GM12875 (cell line): ENCODE measurements around the gene RUNX1.

Experiments
- H3K4me3 ChIP-seq: one replicate; pipeline ENCODE4 v1.5.1; 2011; ENCODE audit warnings: low read depth, low read length, control low read depth
- TF ChIP-seq, protein P1 (sequence below): IDR thresholded peaks from 2 replicates; pipeline ENCODE4 v1.5.1; 2011; ENCODE audit warnings: low read depth, mild to moderate bottlenecking, control low read depth, inconsistent platforms, low read length, moderate library complexity, borderline replicate concordance; ENCODE audit not compliant: insufficient read depth

The RUNX1 gene

DNA sequence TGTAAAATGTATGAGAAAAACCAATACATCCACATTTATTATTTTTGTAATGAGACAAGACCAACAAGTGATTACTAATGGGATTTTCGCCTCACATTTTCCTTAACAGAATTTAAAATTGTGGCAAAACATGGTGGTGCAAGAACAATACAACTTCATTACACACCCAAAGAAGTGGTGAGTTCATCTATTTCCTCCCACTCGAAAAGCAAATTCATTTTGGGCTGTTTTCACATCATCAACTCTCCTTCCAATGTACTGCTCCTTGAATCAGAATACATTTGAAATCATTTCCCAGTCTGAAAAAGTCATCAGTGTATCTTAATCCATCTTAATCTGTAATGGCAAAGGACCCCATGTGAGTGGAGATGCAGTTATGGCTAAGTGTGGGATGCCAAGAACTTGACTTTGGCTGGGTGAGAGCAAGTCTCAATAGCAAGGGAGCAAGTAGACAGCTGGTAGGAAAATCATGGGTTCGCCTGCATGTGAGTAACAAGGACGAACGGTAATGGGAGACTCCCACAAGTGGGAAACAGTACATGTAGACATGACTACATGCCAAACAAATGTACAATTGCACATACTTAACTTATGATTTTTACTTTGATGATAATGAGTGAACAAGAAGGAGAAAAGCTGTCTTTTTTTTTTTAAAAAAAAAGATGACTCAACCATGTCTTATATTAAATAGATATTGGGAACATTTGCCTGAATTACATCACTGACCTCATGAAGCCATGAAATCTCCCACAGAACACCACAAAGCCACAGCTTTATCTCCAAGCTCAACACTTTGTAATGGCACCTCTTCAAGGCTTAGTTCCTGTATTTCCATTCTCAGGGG lies 46.0 kb downstream of the RUNX1 start:
- no peak overlapping the region for H3K4me3 ChIP-seq
- TF ChIP-seq, protein P1, sequence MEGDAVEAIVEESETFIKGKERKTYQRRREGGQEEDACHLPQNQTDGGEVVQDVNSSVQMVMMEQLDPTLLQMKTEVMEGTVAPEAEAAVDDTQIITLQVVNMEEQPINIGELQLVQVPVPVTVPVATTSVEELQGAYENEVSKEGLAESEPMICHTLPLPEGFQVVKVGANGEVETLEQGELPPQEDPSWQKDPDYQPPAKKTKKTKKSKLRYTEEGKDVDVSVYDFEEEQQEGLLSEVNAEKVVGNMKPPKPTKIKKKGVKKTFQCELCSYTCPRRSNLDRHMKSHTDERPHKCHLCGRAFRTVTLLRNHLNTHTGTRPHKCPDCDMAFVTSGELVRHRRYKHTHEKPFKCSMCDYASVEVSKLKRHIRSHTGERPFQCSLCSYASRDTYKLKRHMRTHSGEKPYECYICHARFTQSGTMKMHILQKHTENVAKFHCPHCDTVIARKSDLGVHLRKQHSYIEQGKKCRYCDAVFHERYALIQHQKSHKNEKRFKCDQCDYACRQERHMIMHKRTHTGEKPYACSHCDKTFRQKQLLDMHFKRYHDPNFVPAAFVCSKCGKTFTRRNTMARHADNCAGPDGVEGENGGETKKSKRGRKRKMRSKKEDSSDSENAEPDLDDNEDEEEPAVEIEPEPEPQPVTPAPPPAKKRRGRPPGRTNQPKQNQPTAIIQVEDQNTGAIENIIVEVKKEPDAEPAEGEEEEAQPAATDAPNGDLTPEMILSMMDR: no peak

DNA sequence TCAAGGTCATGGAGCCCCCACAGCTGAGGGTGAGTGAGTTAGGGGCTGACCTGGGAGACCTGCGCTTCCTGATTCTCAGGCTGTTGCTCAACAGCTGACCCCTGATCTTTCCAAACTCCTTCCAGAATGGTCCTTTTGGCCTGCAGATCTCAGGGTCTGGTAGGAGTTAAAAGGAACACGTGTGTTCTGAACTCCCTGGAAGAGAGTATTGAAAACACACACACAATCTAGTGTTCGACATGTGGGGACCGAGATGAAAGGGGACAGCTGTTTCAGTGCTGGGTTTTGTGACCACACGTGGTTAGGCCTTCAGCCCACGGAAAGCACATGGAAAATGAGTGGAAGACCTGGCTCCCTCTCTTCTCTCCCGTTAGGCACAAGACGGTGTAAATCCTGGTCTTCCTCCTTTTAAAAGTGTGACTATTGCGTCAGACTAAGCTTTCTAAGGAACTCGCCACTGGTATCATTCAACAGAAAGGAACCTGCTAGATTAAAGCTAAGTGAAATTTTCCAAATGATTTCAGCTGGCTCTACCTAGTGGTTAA lies 49.6 kb downstream of the RUNX1 start:
- TF ChIP-seq, protein P1: no peak
- no peak overlapping the region for H3K4me3 ChIP-seq

DNA sequence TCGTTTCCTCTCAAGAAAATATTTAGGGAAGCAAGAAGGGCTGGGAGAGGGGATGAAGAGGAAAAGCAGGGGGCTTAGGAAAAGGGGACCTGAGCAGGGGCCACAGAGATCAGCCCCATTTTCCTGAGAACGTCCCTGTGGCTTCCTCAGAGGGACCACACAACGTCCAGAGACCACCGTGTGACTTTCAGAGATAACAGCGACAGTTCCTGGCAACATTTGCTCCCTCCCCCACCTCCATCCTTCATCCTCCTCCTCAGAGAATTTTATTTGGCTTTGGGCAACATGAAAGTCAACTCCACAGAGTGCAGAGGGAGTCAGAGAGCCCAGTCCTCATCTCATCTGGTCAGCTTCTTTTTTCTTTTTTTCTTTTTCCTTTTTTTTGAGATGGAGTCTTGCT lies 50.9 kb downstream of the RUNX1 start:
- TF ChIP-seq, protein P1: no peak

DNA sequence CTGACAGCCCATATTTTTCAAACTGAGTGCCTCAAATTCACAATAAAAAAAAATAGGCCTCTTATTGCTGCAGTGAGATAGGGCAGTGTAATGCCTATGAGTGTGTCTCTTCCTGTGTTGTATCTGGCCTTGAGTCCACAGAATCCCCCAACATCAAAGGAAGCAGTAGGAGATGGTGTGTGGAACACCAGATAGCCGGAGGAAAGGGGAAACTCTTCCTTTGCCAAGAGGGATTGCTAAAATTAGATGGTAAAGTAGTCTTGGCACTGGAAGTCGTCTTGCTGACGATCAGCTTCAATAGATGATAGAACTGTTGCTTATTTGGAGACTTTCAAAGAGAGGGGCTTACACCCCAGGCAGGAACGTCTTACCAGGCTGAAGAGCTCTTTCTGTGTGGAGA lies 51.8 kb downstream of the RUNX1 start:
- TF ChIP-seq, protein P1: no peak

More for the DNA sequence above, 50.9 kb downstream of the RUNX1 start:
- H3K4me3 ChIP-seq: no peak overlapping the region

DNA sequence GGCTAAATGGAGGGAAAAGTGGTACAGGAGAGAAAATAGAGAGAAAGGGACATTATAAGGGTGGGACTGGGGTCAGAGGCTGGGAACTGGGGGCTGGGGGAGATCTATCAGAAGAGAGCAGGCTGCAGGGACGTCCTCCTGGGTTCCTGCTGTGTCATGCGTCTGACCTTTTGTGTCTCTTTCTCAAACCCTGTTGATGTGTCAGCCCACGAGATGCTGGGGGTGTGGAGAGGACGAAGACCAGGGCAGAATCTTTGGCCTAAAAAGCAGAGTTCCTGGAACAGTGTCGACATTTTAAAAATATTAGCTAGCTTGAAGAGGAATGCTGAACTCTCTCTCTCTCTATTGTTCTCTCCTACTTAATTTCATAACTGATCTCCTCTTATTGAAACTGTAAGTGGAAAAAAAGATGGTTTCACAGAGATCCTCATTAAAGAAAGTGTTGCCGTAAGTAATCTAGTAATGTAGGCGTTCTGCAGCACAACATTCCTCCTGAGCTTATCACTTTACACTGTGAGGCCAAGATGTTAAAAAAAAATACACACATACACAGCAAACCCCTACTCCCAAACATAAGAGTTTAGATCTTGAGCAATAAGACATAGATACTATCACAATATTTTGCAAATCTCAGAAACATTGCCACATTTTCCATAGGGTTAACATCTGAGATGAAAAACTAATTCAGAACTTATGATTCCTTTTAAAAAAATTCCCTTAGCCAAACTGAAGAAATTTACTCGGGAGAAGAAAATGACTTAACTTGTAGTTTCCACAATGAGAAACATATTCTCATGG lies 52.6 kb downstream of the RUNX1 start:
- no peak overlapping the region for H3K4me3 ChIP-seq
- TF ChIP-seq, protein P1: no peak

More for the DNA sequence above, 51.8 kb downstream of the RUNX1 start:
- no peak overlapping the region for H3K4me3 ChIP-seq

DNA sequence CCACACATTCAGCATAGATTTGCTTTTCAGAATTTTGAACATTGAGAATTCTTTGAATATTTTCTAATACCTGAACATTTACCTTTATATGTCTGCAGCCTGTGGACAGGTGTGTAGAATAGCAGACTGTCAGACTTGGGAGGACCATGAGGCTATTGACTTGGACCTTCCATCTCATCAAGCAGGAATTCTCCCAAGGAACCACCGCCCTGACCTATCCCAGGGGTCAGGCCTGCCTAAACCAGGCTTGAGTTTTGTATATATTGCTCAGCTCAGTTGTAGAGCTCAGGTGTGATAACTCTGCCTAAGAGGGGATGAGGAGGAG lies 53.2 kb downstream of the RUNX1 start:
- no peak overlapping the region for H3K4me3 ChIP-seq
- TF ChIP-seq, protein P1: no peak
